ENCODE results near the gene GRIN2A. TPM values are rescaled to one million over a fixed set of nuclear protein-coding genes. Genes with fewer than 3 reads are reported as not detected.

The GRIN2A gene
- total RNA-seq, 4 donors from 2014 or later, result 0.32 to 3.6 (median 2.0) TPM

DNA sequence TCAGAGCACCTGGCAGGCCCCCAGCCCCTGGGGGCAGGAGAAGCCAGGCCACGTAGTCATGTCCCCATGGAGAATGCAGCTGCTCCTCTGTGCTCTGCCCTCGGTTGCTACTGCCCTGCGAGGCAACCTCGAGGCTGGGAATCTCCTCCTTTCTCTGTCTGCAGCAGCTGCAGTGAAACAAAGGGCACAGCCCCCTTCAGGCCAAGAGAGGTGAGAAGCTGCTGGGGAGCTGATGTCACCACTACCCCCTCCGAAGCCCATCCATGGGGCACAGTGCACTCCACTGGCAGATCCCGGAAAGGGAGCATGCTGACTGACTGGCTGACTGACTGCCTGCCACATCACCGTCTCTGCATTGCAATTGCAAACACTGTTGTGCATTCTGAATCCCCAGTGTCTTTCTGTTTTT is 103.7 kb downstream of the GRIN2A start:
- intact Hi-C loops (cut with DNase I), result no loop called here
- TF ChIP-seq, protein P1, sequence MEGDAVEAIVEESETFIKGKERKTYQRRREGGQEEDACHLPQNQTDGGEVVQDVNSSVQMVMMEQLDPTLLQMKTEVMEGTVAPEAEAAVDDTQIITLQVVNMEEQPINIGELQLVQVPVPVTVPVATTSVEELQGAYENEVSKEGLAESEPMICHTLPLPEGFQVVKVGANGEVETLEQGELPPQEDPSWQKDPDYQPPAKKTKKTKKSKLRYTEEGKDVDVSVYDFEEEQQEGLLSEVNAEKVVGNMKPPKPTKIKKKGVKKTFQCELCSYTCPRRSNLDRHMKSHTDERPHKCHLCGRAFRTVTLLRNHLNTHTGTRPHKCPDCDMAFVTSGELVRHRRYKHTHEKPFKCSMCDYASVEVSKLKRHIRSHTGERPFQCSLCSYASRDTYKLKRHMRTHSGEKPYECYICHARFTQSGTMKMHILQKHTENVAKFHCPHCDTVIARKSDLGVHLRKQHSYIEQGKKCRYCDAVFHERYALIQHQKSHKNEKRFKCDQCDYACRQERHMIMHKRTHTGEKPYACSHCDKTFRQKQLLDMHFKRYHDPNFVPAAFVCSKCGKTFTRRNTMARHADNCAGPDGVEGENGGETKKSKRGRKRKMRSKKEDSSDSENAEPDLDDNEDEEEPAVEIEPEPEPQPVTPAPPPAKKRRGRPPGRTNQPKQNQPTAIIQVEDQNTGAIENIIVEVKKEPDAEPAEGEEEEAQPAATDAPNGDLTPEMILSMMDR (IDR thresholded peaks at IDR 0.05), result no peak
- TF ChIP-seq POLR2A (IDR thresholded peaks at IDR 0.05; ENCODE audit: low read depth), result no peak
- no peak for TF ChIP-seq EP300 (IDR thresholded peaks at IDR 0.05)
- no peak for TF ChIP-seq POLR2AphosphoS5 (IDR thresholded peaks at IDR 0.05)
- peaks cover 22 to 42% (median 38%) of the 10 kb centered on the region in 4 donors for H3K4me1 ChIP-seq
- no peaks in the 10 kb centered on the region for H3K36me3 ChIP-seq
- DNase-seq (ENCODE audit: extremely low spot score), result no peak
- 49% methylated on average over 4 of the region's 7 CpGs for WGBS
- no peaks in the 10 kb centered on the region for H3K9me3 ChIP-seq
- no peaks in the 10 kb centered on the region for H3K27me3 ChIP-seq
- no peak overlapping the region for H3K4me3 ChIP-seq
- H3K27ac ChIP-seq (replicated peaks in 1 of 4), result peak overlapping the region in 1 of 4 donors; percentile 86

DNA sequence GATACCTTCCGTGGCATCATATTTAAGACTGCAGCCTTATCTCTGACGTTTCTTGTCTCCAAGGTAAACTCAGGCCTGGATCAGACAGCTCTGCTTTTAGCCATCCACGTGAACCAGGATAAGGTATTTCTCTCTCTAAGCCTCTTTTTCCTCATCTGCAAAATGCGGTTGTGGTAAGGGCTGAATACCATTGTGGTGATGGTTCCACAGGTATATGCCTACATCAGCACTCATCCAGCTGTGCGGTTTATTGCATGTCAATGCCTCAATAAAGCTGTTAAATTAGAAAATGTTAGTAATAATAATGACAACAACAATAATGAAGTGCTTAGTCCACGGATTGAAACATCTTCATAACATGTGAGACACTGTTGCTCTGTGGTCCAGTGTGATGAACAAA is 104.4 kb downstream of the GRIN2A start:
- peaks cover 22 to 42% (median 38%) of the 10 kb centered on the region in 4 donors for H3K4me1 ChIP-seq
- H3K9me3 ChIP-seq, result no peaks in the 10 kb centered on the region
- intact Hi-C loops (cut with DNase I), result no loop called here
- no peak overlapping the region for H3K4me3 ChIP-seq
- WGBS, result 94% methylated on average over 6 of the region's 6 CpGs
- peak overlapping the region in 1 of 4 donors; percentile 86 for H3K27ac ChIP-seq (replicated peaks in 1 of 4)
- TF ChIP-seq, protein P1 (IDR thresholded peaks at IDR 0.05), result no peak
- TF ChIP-seq POLR2A (IDR thresholded peaks at IDR 0.05; ENCODE audit: low read depth) (no peak), POLR2AphosphoS5 (IDR thresholded peaks at IDR 0.05) (no peak), EP300 (IDR thresholded peaks at IDR 0.05) (no peak)
- no peaks in the 10 kb centered on the region for H3K36me3 ChIP-seq
- DNase-seq (ENCODE audit: extremely low spot score), result no peak
- no peaks in the 10 kb centered on the region for H3K27me3 ChIP-seq

DNA sequence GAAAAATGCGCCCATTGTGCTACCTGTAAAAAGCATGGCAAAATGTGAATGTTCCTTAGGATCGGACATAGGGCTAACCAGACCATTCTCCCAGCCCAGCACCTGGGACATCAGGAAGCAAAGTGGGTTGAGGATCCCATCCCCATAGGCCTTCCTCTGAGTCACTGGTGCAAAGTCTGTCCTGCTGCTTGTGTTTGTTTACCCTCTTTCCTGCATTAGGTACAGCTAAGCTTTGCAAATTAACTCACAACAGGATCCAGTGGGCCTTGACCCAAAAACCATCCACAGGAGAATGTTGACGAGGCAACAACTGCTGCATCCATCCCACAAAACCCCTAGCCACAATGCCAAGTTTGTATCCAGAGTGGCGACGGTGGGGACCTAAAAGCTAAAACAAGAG is 106.2 kb downstream of the GRIN2A start:
- 81% methylated on average over 5 of the region's 5 CpGs for WGBS

DNA sequence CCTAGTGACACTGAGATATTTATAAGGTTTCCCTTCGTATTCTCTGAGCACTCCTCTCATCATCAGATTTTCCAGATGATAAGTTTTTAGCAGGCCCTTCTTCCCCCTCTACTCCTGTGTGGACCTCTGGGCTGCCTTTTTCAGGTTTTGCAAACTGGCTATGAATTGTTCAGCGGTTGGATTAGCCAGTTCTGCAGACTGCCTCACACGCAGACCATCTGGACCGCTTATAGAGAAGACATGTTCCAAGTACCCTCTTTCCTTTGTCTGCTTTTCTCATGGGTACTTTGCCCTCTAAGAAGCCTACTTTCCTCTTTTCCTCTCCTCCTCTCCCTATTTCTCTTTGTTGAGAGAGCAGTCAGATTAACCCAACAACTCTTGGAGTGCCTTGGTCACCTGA is 111.6 kb downstream of the GRIN2A start:
- no peak for TF ChIP-seq POLR2AphosphoS5 (IDR thresholded peaks at IDR 0.05)
- TF ChIP-seq EP300 (IDR thresholded peaks at IDR 0.05), result no peak
- TF ChIP-seq POLR2A (IDR thresholded peaks at IDR 0.05; ENCODE audit: low read depth), result no peak
- no peak overlapping the region for H3K4me3 ChIP-seq
- H3K36me3 ChIP-seq, result no peaks in the 10 kb centered on the region
- H3K9me3 ChIP-seq, result no peaks in the 10 kb centered on the region
- peaks cover 0 to 4% (median 0%) of the 10 kb centered on the region in 4 donors for H3K4me1 ChIP-seq
- 81% methylated on average over 4 of the region's 4 CpGs for WGBS
- no peaks in the 10 kb centered on the region for H3K27me3 ChIP-seq
- intact Hi-C loops (cut with DNase I), result no loop called here
- H3K27ac ChIP-seq (replicated peaks in 1 of 4), result no peak overlapping the region
- DNase-seq (ENCODE audit: extremely low spot score), result no peak

More for the DNA sequence above, 106.2 kb downstream of the GRIN2A start:
- H3K4me1 ChIP-seq, result peaks cover 17 to 30% (median 28%) of the 10 kb centered on the region in 4 donors
- H3K27me3 ChIP-seq, result no peaks in the 10 kb centered on the region
- H3K36me3 ChIP-seq, result no peaks in the 10 kb centered on the region
- no peak overlapping the region for H3K27ac ChIP-seq (replicated peaks in 1 of 4)
- no peaks in the 10 kb centered on the region for H3K9me3 ChIP-seq
- H3K4me3 ChIP-seq, result no peak overlapping the region
- no peak for TF ChIP-seq EP300 (IDR thresholded peaks at IDR 0.05)
- no peak for TF ChIP-seq POLR2AphosphoS5 (IDR thresholded peaks at IDR 0.05)
- TF ChIP-seq POLR2A (IDR thresholded peaks at IDR 0.05; ENCODE audit: low read depth), result no peak
- TF ChIP-seq, protein P1 (IDR thresholded peaks at IDR 0.05), result no peak
- intact Hi-C loops (cut with DNase I), result no loop called here
- DNase-seq (ENCODE audit: extremely low spot score), result no peak

DNA sequence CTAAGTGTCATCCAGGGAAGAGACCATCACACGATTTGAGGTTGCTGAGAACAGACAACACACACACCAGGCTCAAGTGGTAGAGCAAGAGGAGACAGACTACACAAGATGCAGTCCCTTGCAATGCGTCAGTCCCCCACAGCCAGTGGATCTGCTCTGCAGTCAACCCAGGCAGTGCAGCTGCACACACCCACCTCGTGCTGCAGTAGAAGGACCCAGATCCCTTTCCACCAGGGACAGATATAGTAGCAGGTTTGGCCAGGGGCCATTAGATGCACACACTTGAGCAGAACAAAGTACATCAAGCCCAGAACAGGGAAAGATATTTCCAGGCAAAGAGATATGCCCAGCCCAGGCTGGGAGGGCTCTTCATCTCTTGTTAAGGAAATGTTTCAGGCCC is 112.9 kb downstream of the GRIN2A start:
- Histone ChIP-seq H3K4me3 (no peak overlapping the region), H3K36me3 (no peaks in the 10 kb centered on the region), H3K9me3 (no peaks in the 10 kb centered on the region), H3K4me1 (peaks cover 0 to 4% (median 0%) of the 10 kb centered on the region in 4 donors), H3K27me3 (no peaks in the 10 kb centered on the region), H3K27ac (replicated peaks in 1 of 4) (no peak overlapping the region)
- 63% methylated on average over 3 of the region's 3 CpGs for WGBS
- intact Hi-C loops (cut with DNase I), result no loop called here
- TF ChIP-seq POLR2A (IDR thresholded peaks at IDR 0.05; ENCODE audit: low read depth), result no peak
- TF ChIP-seq POLR2AphosphoS5 (IDR thresholded peaks at IDR 0.05), result no peak
- no peak for TF ChIP-seq EP300 (IDR thresholded peaks at IDR 0.05)
- TF ChIP-seq, protein P1 (IDR thresholded peaks at IDR 0.05), result no peak
- DNase-seq (ENCODE audit: extremely low spot score), result no peak
